22Rv1 (cell line): ENCODE data around the gene CDC42EP3.

ENCODE experiments used
- H3K27ac ChIP-seq: fragments of 450-650 bp; 2 replicates; pipeline ENCODE4 v1.5.1; 2017
- CTCF ChIP-seq: fragments of 450-650 bp; IDR thresholded peaks from 2 replicates; pipeline ENCODE4 v1.5.1; 2017; ENCODE audit warnings: mild to moderate bottlenecking
- ZFX ChIP-seq: fragments of 450-650 bp; IDR thresholded peaks from 2 replicates; pipeline ENCODE4 v1.6.1; 2017; ENCODE audit warnings: antibody characterized with exemption, borderline replicate concordance

Gene CDC42EP3

DNA sequence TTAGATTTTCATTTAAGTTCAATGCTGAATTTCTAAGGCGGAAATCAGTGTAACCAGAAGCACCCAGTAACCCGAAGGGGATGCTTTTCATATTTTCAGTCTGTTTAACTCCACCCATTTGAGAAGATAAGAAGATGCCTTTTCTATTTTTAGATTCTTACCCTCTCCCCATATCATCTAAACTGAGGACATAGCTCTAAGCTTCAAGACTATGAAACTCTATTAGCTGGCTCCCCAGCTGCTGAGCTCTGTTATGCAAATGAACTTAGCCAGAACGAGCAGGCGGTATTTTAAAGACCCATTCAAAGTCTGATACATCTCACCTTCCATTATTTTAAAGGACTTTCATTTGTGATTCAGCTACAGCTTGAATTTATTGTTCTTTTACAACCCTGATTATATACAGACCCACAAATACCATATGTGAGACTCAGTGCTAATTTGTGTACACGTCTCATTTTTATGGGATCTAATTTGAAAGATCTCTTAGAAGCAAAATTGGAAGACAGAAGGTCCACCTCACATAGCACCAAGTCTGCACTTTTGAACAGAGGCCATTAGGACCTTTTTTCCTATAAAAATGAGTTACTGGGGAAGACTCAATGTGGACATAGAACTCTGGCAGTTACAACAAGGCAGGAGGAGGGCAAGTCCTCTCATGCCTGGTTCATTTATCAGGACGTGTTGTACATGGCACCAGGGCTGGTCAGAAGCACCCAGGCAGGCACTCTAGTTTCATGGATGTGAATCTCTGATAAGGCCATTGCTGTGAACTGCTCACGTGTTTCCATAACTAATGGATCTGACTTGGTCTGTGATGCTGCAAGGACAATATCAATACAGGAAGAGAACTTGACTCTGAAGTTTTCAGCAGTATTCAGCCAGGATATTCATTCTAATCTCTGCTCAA lies 16.3 kb downstream of the CDC42EP3 start:
- H3K27ac ChIP-seq: no peak overlapping the region
- no peak for TF ChIP-seq CTCF
- no peak for TF ChIP-seq ZFX

- H3K27ac ChIP-seq: no peak overlapping the region
- no peak for TF ChIP-seq ZFX
- no peak for TF ChIP-seq CTCF
Measured at GRCh38 chr2:37654419-37654818, 17.0 kb downstream of the CDC42EP3 start.

- H3K27ac ChIP-seq: no peak overlapping the region
- no peak for TF ChIP-seq CTCF
- no peak for TF ChIP-seq ZFX
Measured at GRCh38 chr2:37653805-37654378, 17.6 kb downstream of the CDC42EP3 start.

- no peak for TF ChIP-seq ZFX
- TF ChIP-seq CTCF: no peak
- no peak overlapping the region for H3K27ac ChIP-seq
Measured at GRCh38 chr2:37653093-37653492, 18.3 kb downstream of the CDC42EP3 start.

DNA sequence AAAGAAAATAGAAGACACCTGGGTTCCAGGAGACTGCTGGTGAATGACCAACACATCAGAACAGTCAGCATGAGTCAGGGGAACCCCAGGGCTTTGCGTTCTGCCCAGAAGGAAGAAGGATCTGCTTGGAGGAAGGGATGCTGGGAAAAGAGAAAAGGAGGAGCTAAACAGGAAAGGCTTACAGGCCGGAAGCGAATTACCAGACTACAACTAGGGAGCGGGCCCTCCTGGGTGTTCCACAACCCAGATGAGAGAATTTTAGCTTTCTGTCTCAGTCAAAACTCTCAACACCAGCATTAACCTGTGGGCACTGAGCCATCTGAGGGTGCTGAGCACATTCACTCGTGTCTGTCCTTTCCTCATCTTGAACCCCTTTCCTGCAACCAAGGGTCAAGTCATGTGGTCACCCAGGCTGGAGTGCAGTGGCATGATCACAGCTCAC lies 19.2 kb downstream of the CDC42EP3 start:
- H3K27ac ChIP-seq: no peak overlapping the region
- no peak for TF ChIP-seq ZFX
- no peak for TF ChIP-seq CTCF

DNA sequence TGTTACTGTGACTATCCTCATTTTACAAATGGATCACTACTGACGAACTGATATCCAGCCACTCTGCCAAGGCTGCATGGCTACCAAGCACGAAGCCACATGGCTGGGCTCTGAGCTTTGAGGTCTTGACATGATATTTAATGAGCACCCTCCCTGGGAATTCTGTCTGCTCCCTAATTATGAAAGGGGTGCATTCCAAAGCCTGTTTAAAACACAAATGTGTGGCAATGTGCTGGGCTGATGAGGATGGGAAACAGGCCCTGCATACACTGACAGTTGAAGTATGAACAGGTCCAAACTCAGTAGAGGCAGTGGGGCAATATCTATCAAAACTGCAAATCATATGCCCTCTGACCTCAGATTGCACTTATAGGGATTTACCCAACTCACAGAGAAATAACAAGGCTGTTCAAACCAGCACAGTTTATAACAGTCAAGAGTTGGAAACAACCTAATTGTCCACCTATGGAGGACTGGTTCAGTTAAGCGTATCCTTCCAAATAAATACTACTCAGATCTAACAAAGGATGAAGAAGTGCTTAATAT lies 20.8 kb downstream of the CDC42EP3 start:
- no peak for TF ChIP-seq ZFX
- no peak for TF ChIP-seq CTCF
- H3K27ac ChIP-seq: no peak overlapping the region

DNA sequence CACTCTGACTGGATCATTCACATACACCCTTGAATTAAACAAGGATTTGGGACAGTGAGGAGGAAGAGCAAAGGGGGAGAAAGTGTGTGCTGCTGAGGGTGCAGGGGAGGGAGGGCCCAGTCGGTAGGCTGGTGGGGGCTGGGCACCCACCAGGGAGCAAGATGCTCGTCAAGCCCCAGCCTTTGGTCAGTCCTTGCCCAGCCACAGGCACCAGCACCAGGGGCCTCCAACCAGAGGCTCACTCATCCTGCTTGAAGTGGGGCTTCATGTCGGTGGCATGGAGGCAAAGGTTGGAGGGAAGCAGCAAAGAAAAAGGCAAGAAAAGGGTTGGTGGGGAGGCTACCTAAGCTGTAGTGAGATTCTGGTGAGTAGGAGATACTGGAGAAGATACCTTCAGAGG lies 21.9 kb downstream of the CDC42EP3 start:
- TF ChIP-seq CTCF (no peak), ZFX (no peak)
- no peak overlapping the region for H3K27ac ChIP-seq
